Cardiac muscle cell (in vitro differentiated cells and primary cell): Measurements from ENCODE around the gene VTI1A. TPM values are rescaled to one million over a fixed set of nuclear protein-coding genes. Genes with fewer than 3 reads are reported as not detected.

Experiments used
- DNase-seq, 2 donors: peaks; one replicate each; pipeline versions ENCODE4 v3.0.0 to v3.0.0-alpha.2; 2010 to 2017; ENCODE audit warnings: low read depth in 1 of 2, low spot score in 1 of 2
- H3K27ac ChIP-seq: fragments of 200-600 bp; sonication (generic); 2 replicates; pipeline ENCODE4 v1.5.1; 2016
- H3K27me3 ChIP-seq: fragments of 200-600 bp; sonication (generic); 2 replicates; pipeline ENCODE4 v1.6.0; 2016; ENCODE audit warnings: control low read depth
- H3K36me3 ChIP-seq: fragments of 200-600 bp; sonication (generic); 2 replicates; pipeline ENCODE4 v1.5.1; 2016; ENCODE audit warnings: control low read depth
- H3K4me1 ChIP-seq: fragments of 200-600 bp; sonication (generic); 2 replicates; pipeline ENCODE4 v1.8.1; 2017; ENCODE audit warnings: low read depth, mild to moderate bottlenecking, mixed run types
- H3K4me3 ChIP-seq: fragments of 200-600 bp; sonication (generic); 2 replicates; pipeline ENCODE4 v1.5.1; 2016; ENCODE audit warnings: mild to moderate bottlenecking
- H3K9me3 ChIP-seq: fragments of 200-600 bp; sonication (generic); 2 replicates; pipeline ENCODE4 v1.5.1; 2017; ENCODE audit warnings: low read depth, mild to moderate bottlenecking, control low read depth
- polyA plus RNA-seq: library from polyadenylated mRNA; unstranded; fragments of >200 nt; fragmentation: Nextera tagmentation; extraction: Ambion mirVana; gene quantifications from 2 replicates; pipeline ENCODE4 v1.2.1, GENCODE V29; 2016
- total RNA-seq: library from RNA; depleted of rRNA; stranded (reverse); fragments of >200 nt; gene quantifications from 2 replicates; pipeline ENCODE4 v1.2.3, GENCODE V29; 2016
- TF ChIP-seq, protein P1 (sequence below): IDR thresholded peaks from 2 replicates; pipeline ENCODE4 v1.5.1; 2012; ENCODE audit warnings: low read depth, mild to moderate bottlenecking, low read length

The VTI1A gene
- total and polyA plus RNA-seq, 2 experiments from 2014 or later, result 19.3 to 33.1 TPM

DNA sequence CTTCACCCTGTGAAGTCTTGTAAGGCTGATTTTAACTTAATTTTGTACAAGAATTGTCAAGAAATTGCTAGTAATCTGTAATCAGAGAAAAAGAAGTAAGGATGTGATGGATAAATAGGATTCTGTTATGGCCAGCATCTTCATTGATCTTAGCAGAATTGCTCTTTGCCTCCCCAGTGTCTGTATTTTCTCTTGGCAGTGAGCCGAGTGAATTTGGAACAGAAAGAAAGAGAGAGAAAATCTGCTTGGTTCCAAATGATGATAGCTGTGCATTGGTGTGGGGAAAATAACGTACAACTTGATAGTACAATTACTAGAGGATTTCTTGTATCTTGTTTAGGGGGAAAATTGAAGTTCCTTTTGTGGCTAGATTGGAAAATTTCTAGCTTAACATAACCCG, 34.6 kb downstream of the VTI1A start:
- H3K36me3 ChIP-seq, result no peaks in the 10 kb centered on the region
- no peak overlapping the region for H3K4me3 ChIP-seq
- H3K4me1 ChIP-seq, result no peaks in the 10 kb centered on the region
- no peaks in the 10 kb centered on the region for H3K9me3 ChIP-seq
- H3K27ac ChIP-seq, result no peak overlapping the region
- DNase-seq, result no peak
- TF ChIP-seq, protein P1, sequence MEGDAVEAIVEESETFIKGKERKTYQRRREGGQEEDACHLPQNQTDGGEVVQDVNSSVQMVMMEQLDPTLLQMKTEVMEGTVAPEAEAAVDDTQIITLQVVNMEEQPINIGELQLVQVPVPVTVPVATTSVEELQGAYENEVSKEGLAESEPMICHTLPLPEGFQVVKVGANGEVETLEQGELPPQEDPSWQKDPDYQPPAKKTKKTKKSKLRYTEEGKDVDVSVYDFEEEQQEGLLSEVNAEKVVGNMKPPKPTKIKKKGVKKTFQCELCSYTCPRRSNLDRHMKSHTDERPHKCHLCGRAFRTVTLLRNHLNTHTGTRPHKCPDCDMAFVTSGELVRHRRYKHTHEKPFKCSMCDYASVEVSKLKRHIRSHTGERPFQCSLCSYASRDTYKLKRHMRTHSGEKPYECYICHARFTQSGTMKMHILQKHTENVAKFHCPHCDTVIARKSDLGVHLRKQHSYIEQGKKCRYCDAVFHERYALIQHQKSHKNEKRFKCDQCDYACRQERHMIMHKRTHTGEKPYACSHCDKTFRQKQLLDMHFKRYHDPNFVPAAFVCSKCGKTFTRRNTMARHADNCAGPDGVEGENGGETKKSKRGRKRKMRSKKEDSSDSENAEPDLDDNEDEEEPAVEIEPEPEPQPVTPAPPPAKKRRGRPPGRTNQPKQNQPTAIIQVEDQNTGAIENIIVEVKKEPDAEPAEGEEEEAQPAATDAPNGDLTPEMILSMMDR, result no peak
- H3K27me3 ChIP-seq, result no peaks in the 10 kb centered on the region

- H3K27ac ChIP-seq, result no peak overlapping the region
- peaks cover under 1% of the 10 kb centered on the region for H3K4me1 ChIP-seq
- H3K9me3 ChIP-seq, result no peaks in the 10 kb centered on the region
- H3K4me3 ChIP-seq, result no peak overlapping the region
- H3K27me3 ChIP-seq, result no peaks in the 10 kb centered on the region
- TF ChIP-seq, protein P1, result no peak
- H3K36me3 ChIP-seq, result no peaks in the 10 kb centered on the region
- no peak for DNase-seq
Observed at GRCh38 chr10:112484399-112484798, 37.4 kb downstream of the VTI1A start.

DNA sequence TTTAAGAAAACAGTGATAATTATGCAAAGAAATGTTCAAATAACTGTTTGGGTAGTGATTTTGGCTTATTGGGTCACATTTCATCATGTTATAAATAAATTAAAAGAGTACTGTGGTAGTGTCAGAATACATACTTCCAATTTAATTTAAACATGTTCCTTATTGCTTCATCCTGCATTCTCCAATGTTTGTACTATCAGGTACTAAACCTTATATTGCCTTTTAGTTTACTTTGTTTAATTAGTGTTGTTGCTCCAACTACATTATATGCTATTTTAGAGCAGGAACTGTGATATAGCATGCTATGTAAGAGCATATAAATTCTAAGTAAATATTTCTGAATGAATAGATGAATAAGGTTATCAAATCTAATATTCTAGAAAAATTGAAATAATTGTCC, 40.9 kb downstream of the VTI1A start:
- Histone ChIP-seq H3K4me1 (peaks cover 24% of the 10 kb centered on the region), H3K9me3 (no peaks in the 10 kb centered on the region)

DNA sequence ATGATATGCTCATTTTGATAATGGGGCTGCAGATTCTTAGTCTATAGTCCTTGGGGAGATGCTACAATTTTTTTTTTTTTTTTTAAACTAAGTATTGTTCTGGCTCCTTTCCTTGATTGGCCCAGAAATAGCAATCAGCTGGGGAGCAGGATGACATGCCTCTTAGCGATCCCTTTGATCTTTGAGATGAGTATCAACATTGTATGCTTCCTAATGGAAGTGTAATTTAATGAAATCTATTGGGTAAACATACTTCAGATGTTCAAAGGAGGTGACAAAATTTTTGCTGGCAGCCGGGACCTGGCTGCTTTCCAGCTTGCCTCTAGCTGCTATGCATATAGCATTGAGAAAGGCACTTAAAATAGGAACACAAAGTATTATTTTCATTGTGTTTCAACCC, 43.5 kb downstream of the VTI1A start:
- TF ChIP-seq, protein P1, result no peak
- Histone ChIP-seq H3K27me3 (no peaks in the 10 kb centered on the region), H3K27ac (peak overlapping the region; percentile 32), H3K4me3 (no peak overlapping the region), H3K4me1 (peaks cover 24% of the 10 kb centered on the region), H3K36me3 (no peaks in the 10 kb centered on the region), H3K9me3 (no peaks in the 10 kb centered on the region)
- DNase-seq, result peak; percentile 38 to 51

More for the DNA sequence above, 40.9 kb downstream of the VTI1A start:
- DNase-seq, result no peak
- TF ChIP-seq, protein P1, result no peak
- Histone ChIP-seq H3K36me3 (no peaks in the 10 kb centered on the region), H3K27ac (no peak overlapping the region), H3K4me3 (no peak overlapping the region), H3K27me3 (no peaks in the 10 kb centered on the region)

- peak overlapping the region; percentile 32 for H3K27ac ChIP-seq
- peak in 1 of 2 donors; percentile 18 for DNase-seq
- no peaks in the 10 kb centered on the region for H3K9me3 ChIP-seq
- no peak overlapping the region for H3K4me3 ChIP-seq
- TF ChIP-seq, protein P1, result no peak
- no peaks in the 10 kb centered on the region for H3K27me3 ChIP-seq
- peaks cover 24% of the 10 kb centered on the region for H3K4me1 ChIP-seq
- no peaks in the 10 kb centered on the region for H3K36me3 ChIP-seq
Observed at GRCh38 chr10:112491144-112491543, 44.1 kb downstream of the VTI1A start.

GRCh38 chr10:112492736-112493135, 45.7 kb downstream of the VTI1A start:
- no peak for DNase-seq
- Histone ChIP-seq H3K4me3 (no peak overlapping the region), H3K27ac (no peak overlapping the region), H3K27me3 (no peaks in the 10 kb centered on the region), H3K4me1 (peaks cover 24% of the 10 kb centered on the region), H3K36me3 (no peaks in the 10 kb centered on the region), H3K9me3 (no peaks in the 10 kb centered on the region)
- TF ChIP-seq, protein P1, result no peak
